Stimulated activated CD4-positive, alpha-beta T cell treated with anti-CD3 and anti-CD28 coated beads, Interleukin-1b, Interleukin-23, amount 100 ng/mL, for 4 hours (primary cell): ENCODE results near the gene METAP1.
"Not testable (repeated sequence)": the region's sequence is repeated elsewhere in the genome, so short reads cannot be mapped to it uniquely, and the experiment has no call there.

ENCODE experiments used
- DNase-seq, 2 donors: peaks; one replicate each; pipeline ENCODE4 v3.0.0-alpha.2; 2020; ENCODE audit warnings: low read depth in 2 of 2

Gene METAP1

GRCh38 chr4:98995183-98996055, at the start of gene METAP1:
METAP1 (plus strand) TSS chr4:98995721; CDS start chr4:98995754, 33 bp downstream.
- DNase-seq: peak; percentile 92 to 95

GRCh38 chr4:98946359-98946758, 49.2 kb upstream of the METAP1 start:
- no peak for DNase-seq

GRCh38 chr4:98950925-98951324, 44.6 kb upstream of the METAP1 start:
- DNase-seq: no peak

- DNase-seq: no peak
Measured at GRCh38 chr4:98951710-98952109, 43.8 kb upstream of the METAP1 start.

- no peak for DNase-seq
Measured at GRCh38 chr4:98955229-98955628, 40.3 kb upstream of the METAP1 start.

DNA sequence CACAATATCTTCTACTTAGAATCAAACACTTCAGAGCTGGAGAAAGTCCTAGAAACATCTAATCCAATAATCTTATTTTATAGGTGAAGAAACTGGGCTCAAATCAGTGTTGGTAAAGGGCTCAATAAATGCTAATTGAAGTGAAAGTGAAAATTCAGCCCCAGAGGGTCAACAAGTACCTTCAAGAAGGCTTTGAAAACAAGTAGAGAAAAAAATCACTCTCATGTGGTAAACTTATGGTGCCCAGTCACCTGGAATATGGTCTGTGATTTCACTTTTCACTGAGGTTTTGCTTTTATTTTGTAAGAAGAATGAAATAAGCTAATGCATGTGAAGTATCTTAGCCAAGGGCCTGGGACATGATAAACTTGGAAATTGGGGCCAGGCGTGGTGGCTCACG, 37.5 kb upstream of the METAP1 start:
- no peak for DNase-seq

DNA sequence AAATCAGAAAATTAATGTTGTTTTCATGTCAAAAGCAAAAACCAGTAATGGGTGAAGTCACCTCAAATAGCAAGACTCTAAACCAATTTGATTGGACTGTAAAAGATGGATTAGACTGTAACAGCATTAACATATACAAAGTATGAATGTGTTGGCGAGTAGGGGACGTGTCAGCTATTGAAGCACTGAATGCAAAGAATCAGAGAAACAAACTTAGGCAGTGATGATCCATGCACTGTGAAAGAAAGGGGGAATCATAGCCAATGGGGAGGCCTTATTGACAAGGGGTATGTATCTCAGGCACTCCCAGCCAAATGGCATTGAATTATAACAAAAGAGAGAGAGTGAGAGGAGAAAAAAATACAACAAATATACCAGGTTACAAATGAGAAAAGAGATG, 36.1 kb upstream of the METAP1 start:
- DNase-seq: no peak

DNA sequence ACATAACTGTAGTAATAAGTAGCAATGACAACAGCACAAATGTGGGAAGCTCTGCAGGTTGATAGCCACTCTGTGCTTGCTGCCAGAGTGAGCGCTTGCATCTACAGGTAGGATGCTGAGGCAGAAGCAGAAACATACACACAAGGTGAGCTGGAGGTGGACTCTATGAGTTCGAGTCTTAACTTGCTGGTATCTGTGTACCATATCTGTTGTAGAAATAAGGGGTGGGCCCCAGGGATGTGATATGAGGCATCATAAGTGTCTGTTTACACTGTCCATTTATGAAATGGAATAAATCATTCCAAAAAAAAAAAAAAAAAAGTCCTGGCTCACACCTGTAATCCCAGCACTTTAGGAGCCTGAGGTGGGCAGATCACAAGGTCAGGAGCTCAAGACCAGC, 33.8 kb upstream of the METAP1 start:
- no peak for DNase-seq

- DNase-seq: no peak
Measured at GRCh38 chr4:98963538-98964433, 31.7 kb upstream of the METAP1 start.

DNA sequence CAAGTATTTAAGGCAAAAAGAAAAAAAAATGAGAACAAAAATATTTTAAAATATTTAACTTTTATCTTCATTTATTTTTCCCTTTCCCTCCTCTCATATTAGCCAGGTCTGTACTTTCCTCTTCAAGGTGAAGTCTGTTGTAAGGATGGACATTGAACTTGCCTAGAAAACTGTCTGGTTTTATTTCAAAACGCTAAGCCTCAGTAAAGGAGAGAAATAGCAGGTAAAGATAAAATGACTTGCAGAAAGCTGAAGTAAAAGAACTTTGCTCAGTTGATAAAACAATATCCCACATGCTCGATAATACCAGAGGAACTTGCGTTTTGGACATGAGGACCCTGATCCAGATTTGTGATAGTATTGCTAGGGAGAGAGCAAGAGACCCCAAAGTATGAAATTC, 28.6 kb upstream of the METAP1 start:
- DNase-seq: no peak

GRCh38 chr4:98967786-98968329, 27.7 kb upstream of the METAP1 start:
- no peak for DNase-seq

- no peak for DNase-seq
Measured at GRCh38 chr4:98969878-98970785, 25.4 kb upstream of the METAP1 start.

DNA sequence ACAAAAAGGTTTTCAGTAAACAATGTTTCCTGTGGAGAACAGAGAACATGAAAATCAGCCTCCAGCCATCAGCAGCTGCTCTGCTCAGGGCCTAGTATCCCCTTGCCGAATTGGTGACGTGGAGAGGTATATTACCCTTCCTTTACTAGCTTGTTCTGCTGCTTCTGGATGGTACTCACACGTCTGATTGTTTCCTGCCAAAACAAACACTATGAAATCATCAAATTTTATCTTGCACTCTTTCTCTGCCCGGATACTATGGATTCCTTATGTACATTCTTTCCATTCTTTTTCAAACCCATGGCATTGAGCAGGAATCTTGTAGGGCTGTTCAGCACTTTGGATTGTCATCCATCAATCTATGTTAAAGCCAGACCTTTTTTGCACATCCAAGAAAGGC, 18.8 kb upstream of the METAP1 start:
- no peak for DNase-seq

- no peak for DNase-seq
Measured at GRCh38 chr4:98977557-98977956, 18.0 kb upstream of the METAP1 start.

GRCh38 chr4:98987720-98988119, 7.8 kb upstream of the METAP1 start:
- no peak for DNase-seq

- not testable (repeated sequence) for DNase-seq
Measured at GRCh38 chr4:98992835-98993234, 2.7 kb upstream of the METAP1 start.

DNA sequence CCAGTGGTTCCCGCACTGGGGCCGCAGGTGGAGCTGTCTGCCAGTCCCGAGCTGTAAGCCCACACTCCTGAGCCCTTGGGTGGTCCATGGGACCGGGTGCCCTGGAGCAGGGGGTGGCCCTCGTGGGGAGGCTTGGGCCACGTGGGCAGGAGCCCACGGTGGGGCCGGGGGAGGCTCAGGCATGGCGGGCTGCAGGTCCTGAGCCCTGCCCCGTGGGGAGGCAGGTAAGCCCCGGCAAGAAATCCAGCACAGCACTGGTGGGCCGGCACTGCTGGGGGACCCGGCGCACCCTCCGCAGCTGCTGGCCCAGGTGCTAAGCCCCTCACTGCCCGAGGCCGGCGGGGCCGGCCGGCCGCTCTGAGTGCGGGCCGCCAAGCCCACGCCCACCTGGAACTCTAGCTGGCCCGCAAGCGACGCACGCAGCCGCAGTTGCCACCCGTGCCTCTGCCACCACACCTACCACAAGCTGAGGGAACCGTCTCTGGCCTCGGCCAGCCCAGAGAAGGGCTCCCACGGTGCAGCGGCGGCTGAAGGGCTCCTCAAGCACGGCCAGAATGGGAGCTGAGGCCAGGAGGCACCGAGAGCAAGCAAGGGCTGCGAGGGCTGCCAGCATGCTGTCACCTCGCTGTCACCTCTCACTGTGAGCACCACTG, 2.0 kb upstream of the METAP1 start:
- DNase-seq: no peak

GRCh38 chr4:98994474-98995182, 893 bp upstream of the METAP1 start:
- DNase-seq: no peak

GRCh38 chr4:98996056-98996764, 689 bp downstream of the METAP1 start:
- peak in 1 of 2 donors; percentile 22 for DNase-seq

DNA sequence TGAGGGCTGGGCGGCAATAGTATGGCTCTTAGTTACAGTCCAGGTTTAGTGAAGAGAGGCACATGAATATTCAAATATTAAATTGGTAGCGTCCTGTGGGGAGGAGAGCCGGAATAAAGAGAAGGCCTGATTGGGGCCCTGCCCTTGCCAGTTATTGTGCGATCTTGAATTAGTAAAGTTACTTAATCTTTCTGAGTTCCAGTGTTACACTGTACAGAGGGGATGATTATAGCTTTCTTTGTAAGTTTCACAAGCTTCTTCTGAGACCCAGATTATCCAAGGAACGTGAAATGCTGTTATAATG, 1.2 kb downstream of the METAP1 start:
- no peak for DNase-seq
